ENCODE data around the gene ZNF407.

ZNF407 gene

GRCh38 chr18:74897971-74898657, 300.4 kb downstream of the ZNF407 start:
- no peak overlapping the region for H3K4me3 ChIP-seq (ENCODE audit: low read depth in 1 of 2, low read length in 2 of 2)
- H3K9me3 ChIP-seq (ENCODE audit: control insufficient read depth in 1 of 2, low read length in 2 of 2), result no peaks in the 10 kb centered on the region
- no peak overlapping the region for H3K27ac ChIP-seq (ENCODE audit: low read length)
- H3K27me3 ChIP-seq (ENCODE audit: low read depth, low read length), result no peaks in the 10 kb centered on the region
- no peaks in the 10 kb centered on the region for H3K4me1 ChIP-seq (ENCODE audit: control insufficient read depth in 1 of 2, insufficient read depth in 2 of 2, low read length in 2 of 2)
- H3K36me3 ChIP-seq (ENCODE audit: control insufficient read depth in 1 of 2, insufficient read depth in 2 of 2, low read length in 2 of 2), result no peaks in the 10 kb centered on the region

- Histone ChIP-seq H3K27me3 (ENCODE audit: low read depth, low read length) (no peaks in the 10 kb centered on the region), H3K4me1 (ENCODE audit: control insufficient read depth in 1 of 2, insufficient read depth in 2 of 2, low read length in 2 of 2) (no peaks in the 10 kb centered on the region), H3K27ac (ENCODE audit: low read length) (no peak overlapping the region), H3K9me3 (ENCODE audit: control insufficient read depth in 1 of 2, low read length in 2 of 2) (no peaks in the 10 kb centered on the region), H3K36me3 (ENCODE audit: control insufficient read depth in 1 of 2, insufficient read depth in 2 of 2, low read length in 2 of 2) (no peaks in the 10 kb centered on the region), H3K4me3 (ENCODE audit: low read depth in 1 of 2, low read length in 2 of 2) (no peak overlapping the region)
Observed at GRCh38 chr18:74898965-74899364, 301.3 kb downstream of the ZNF407 start.

GRCh38 chr18:74899554-74899953, 301.9 kb downstream of the ZNF407 start:
- no peaks in the 10 kb centered on the region for H3K36me3 ChIP-seq (ENCODE audit: control insufficient read depth in 1 of 2, insufficient read depth in 2 of 2, low read length in 2 of 2)
- H3K4me3 ChIP-seq (ENCODE audit: low read depth in 1 of 2, low read length in 2 of 2), result no peak overlapping the region
- H3K27me3 ChIP-seq (ENCODE audit: low read depth, low read length), result no peaks in the 10 kb centered on the region
- H3K27ac ChIP-seq (ENCODE audit: low read length), result no peak overlapping the region
- no peaks in the 10 kb centered on the region for H3K4me1 ChIP-seq (ENCODE audit: control insufficient read depth in 1 of 2, insufficient read depth in 2 of 2, low read length in 2 of 2)
- H3K9me3 ChIP-seq (ENCODE audit: control insufficient read depth in 1 of 2, low read length in 2 of 2), result no peaks in the 10 kb centered on the region

- no peaks in the 10 kb centered on the region for H3K4me1 ChIP-seq (ENCODE audit: control insufficient read depth in 1 of 2, insufficient read depth in 2 of 2, low read length in 2 of 2)
- H3K27ac ChIP-seq (ENCODE audit: low read length), result no peak overlapping the region
- no peaks in the 10 kb centered on the region for H3K9me3 ChIP-seq (ENCODE audit: control insufficient read depth in 1 of 2, low read length in 2 of 2)
- H3K4me3 ChIP-seq (ENCODE audit: low read depth in 1 of 2, low read length in 2 of 2), result no peak overlapping the region
- no peaks in the 10 kb centered on the region for H3K36me3 ChIP-seq (ENCODE audit: control insufficient read depth in 1 of 2, insufficient read depth in 2 of 2, low read length in 2 of 2)
- no peaks in the 10 kb centered on the region for H3K27me3 ChIP-seq (ENCODE audit: low read depth, low read length)
Observed at GRCh38 chr18:74901362-74902146, 303.9 kb downstream of the ZNF407 start.

- Histone ChIP-seq H3K4me3 (ENCODE audit: low read depth in 1 of 2, low read length in 2 of 2) (no peak overlapping the region), H3K27ac (ENCODE audit: low read length) (no peak overlapping the region), H3K27me3 (ENCODE audit: low read depth, low read length) (no peaks in the 10 kb centered on the region), H3K36me3 (ENCODE audit: control insufficient read depth in 1 of 2, insufficient read depth in 2 of 2, low read length in 2 of 2) (no peaks in the 10 kb centered on the region), H3K4me1 (ENCODE audit: control insufficient read depth in 1 of 2, insufficient read depth in 2 of 2, low read length in 2 of 2) (no peaks in the 10 kb centered on the region), H3K9me3 (ENCODE audit: control insufficient read depth in 1 of 2, low read length in 2 of 2) (no peaks in the 10 kb centered on the region)
Observed at GRCh38 chr18:74902147-74902455, 304.4 kb downstream of the ZNF407 start.

- Histone ChIP-seq H3K27me3 (ENCODE audit: low read depth, low read length) (no peaks in the 10 kb centered on the region), H3K9me3 (ENCODE audit: control insufficient read depth in 1 of 2, low read length in 2 of 2) (no peaks in the 10 kb centered on the region), H3K36me3 (ENCODE audit: control insufficient read depth in 1 of 2, insufficient read depth in 2 of 2, low read length in 2 of 2) (no peaks in the 10 kb centered on the region), H3K4me1 (ENCODE audit: control insufficient read depth in 1 of 2, insufficient read depth in 2 of 2, low read length in 2 of 2) (no peaks in the 10 kb centered on the region), H3K27ac (ENCODE audit: low read length) (no peak overlapping the region), H3K4me3 (ENCODE audit: low read depth in 1 of 2, low read length in 2 of 2) (no peak overlapping the region)
Observed at GRCh38 chr18:74905247-74905646, 307.6 kb downstream of the ZNF407 start.

- Histone ChIP-seq H3K4me1 (ENCODE audit: control insufficient read depth in 1 of 2, insufficient read depth in 2 of 2, low read length in 2 of 2) (no peaks in the 10 kb centered on the region), H3K27ac (ENCODE audit: low read length) (no peak overlapping the region), H3K27me3 (ENCODE audit: low read depth, low read length) (no peaks in the 10 kb centered on the region), H3K36me3 (ENCODE audit: control insufficient read depth in 1 of 2, insufficient read depth in 2 of 2, low read length in 2 of 2) (no peaks in the 10 kb centered on the region), H3K9me3 (ENCODE audit: control insufficient read depth in 1 of 2, low read length in 2 of 2) (no peaks in the 10 kb centered on the region), H3K4me3 (ENCODE audit: low read depth in 1 of 2, low read length in 2 of 2) (no peak overlapping the region)
Observed at GRCh38 chr18:74906184-74906583, 308.5 kb downstream of the ZNF407 start.

GRCh38 chr18:74914052-74914591, 316.5 kb downstream of the ZNF407 start:
- Histone ChIP-seq H3K36me3 (ENCODE audit: control insufficient read depth in 1 of 2, insufficient read depth in 2 of 2, low read length in 2 of 2) (no peaks in the 10 kb centered on the region), H3K27me3 (ENCODE audit: low read depth, low read length) (no peaks in the 10 kb centered on the region), H3K4me3 (ENCODE audit: low read depth in 1 of 2, low read length in 2 of 2) (no peak overlapping the region), H3K27ac (ENCODE audit: low read length) (no peak overlapping the region), H3K4me1 (ENCODE audit: control insufficient read depth in 1 of 2, insufficient read depth in 2 of 2, low read length in 2 of 2) (no peaks in the 10 kb centered on the region), H3K9me3 (ENCODE audit: control insufficient read depth in 1 of 2, low read length in 2 of 2) (no peaks in the 10 kb centered on the region)

GRCh38 chr18:74914648-74915047, 317.0 kb downstream of the ZNF407 start:
- Histone ChIP-seq H3K4me1 (ENCODE audit: control insufficient read depth in 1 of 2, insufficient read depth in 2 of 2, low read length in 2 of 2) (no peaks in the 10 kb centered on the region), H3K27ac (ENCODE audit: low read length) (no peak overlapping the region), H3K4me3 (ENCODE audit: low read depth in 1 of 2, low read length in 2 of 2) (no peak overlapping the region), H3K9me3 (ENCODE audit: control insufficient read depth in 1 of 2, low read length in 2 of 2) (no peaks in the 10 kb centered on the region), H3K27me3 (ENCODE audit: low read depth, low read length) (no peaks in the 10 kb centered on the region), H3K36me3 (ENCODE audit: control insufficient read depth in 1 of 2, insufficient read depth in 2 of 2, low read length in 2 of 2) (peaks cover 0 to under 1% of the 10 kb centered on the region in 2 donors)

- Histone ChIP-seq H3K9me3 (ENCODE audit: control insufficient read depth in 1 of 2, low read length in 2 of 2) (no peaks in the 10 kb centered on the region), H3K27me3 (ENCODE audit: low read depth, low read length) (no peaks in the 10 kb centered on the region), H3K27ac (ENCODE audit: low read length) (no peak overlapping the region), H3K4me1 (ENCODE audit: control insufficient read depth in 1 of 2, insufficient read depth in 2 of 2, low read length in 2 of 2) (no peaks in the 10 kb centered on the region), H3K4me3 (ENCODE audit: low read depth in 1 of 2, low read length in 2 of 2) (no peak overlapping the region), H3K36me3 (ENCODE audit: control insufficient read depth in 1 of 2, insufficient read depth in 2 of 2, low read length in 2 of 2) (peaks cover 0 to 9% of the 10 kb centered on the region in 2 donors)
Observed at GRCh38 chr18:74916773-74917393, 319.2 kb downstream of the ZNF407 start.

GRCh38 chr18:74918276-74918790, 320.7 kb downstream of the ZNF407 start:
- H3K4me3 ChIP-seq (ENCODE audit: low read depth in 1 of 2, low read length in 2 of 2), result no peak overlapping the region
- H3K4me1 ChIP-seq (ENCODE audit: control insufficient read depth in 1 of 2, insufficient read depth in 2 of 2, low read length in 2 of 2), result no peaks in the 10 kb centered on the region
- H3K36me3 ChIP-seq (ENCODE audit: control insufficient read depth in 1 of 2, insufficient read depth in 2 of 2, low read length in 2 of 2), result peaks cover 0 to 9% of the 10 kb centered on the region in 2 donors
- H3K27ac ChIP-seq (ENCODE audit: low read length), result no peak overlapping the region
- H3K9me3 ChIP-seq (ENCODE audit: control insufficient read depth in 1 of 2, low read length in 2 of 2), result no peaks in the 10 kb centered on the region
- H3K27me3 ChIP-seq (ENCODE audit: low read depth, low read length), result no peaks in the 10 kb centered on the region
